IMR-90 (cell line): ENCODE results near the gene SMIM12. TPM values are rescaled to one million over a fixed set of nuclear protein-coding genes. Genes with fewer than 3 reads are reported as not detected.

Source experiments
- polyA plus RNA-seq, 3 experiments: library from polyadenylated mRNA; depleted of rRNA; stranded (reverse); fragments of >200 nt; gene quantifications; 2 replicates each; pipeline ENCODE4 v1.2.3, GENCODE V29; 2012; ENCODE audit warnings: low replicate concordance in 1 of 3
- total RNA-seq: library from RNA; depleted of rRNA; stranded (reverse); fragments of >200 nt; gene quantifications from 2 replicates; pipeline ENCODE4 v1.2.3, GENCODE V29; 2012; rRNA removed

The SMIM12 gene
- total and polyA plus RNA-seq, 2 of the 4 experiments (the other 2 are of a cell fraction), result 31.9 to 44.4 TPM

Other genes with a start within 250 kb of the SMIM12 start
- gene GJB5, start 104.7 kb downstream of the SMIM12 start, total RNA-seq, result not detected in 2 replicates
- gene GJB5, start 104.7 kb downstream of the SMIM12 start, polyA plus RNA-seq (2012; rRNA removed), result 0.10 and 0.14 TPM in 2 replicates
- gene GJB4, start 100.0 kb downstream of the SMIM12 start, total RNA-seq, result not detected in 2 replicates
- not detected in 2 replicates for gene GJB4, start 100.0 kb downstream of the SMIM12 start, polyA plus RNA-seq (2012; rRNA removed)
- gene GJB3, start 78.5 kb downstream of the SMIM12 start, total RNA-seq, result not detected in 2 replicates
- gene GJB3, start 78.5 kb downstream of the SMIM12 start, polyA plus RNA-seq (2012; rRNA removed), result not detected in 2 replicates
- not detected in 2 replicates for gene GJA4, start 66.8 kb downstream of the SMIM12 start, total RNA-seq
- gene GJA4, start 66.8 kb downstream of the SMIM12 start, polyA plus RNA-seq (2012; rRNA removed), result not detected in 2 replicates
- gene DLGAP3, start 69.9 kb upstream of the SMIM12 start, total RNA-seq, result not detected in 2 replicates
- 0.02 and 0.10 TPM in 2 replicates for gene DLGAP3, start 69.9 kb upstream of the SMIM12 start, polyA plus RNA-seq (2012; rRNA removed)
- gene TMEM35B, start 125.6 kb upstream of the SMIM12 start, total RNA-seq, result 19.7 and 20.0 TPM in 2 replicates
- 20.4 and 22.4 TPM in 2 replicates for gene TMEM35B, start 125.6 kb upstream of the SMIM12 start, polyA plus RNA-seq (2012; rRNA removed)
- gene ZMYM6, start 172.2 kb upstream of the SMIM12 start, total RNA-seq, result 5.7 and 9.7 TPM in 2 replicates
- 7.2 and 7.7 TPM in 2 replicates for gene ZMYM6, start 172.2 kb upstream of the SMIM12 start, polyA plus RNA-seq (2012; rRNA removed)
- gene ZMYM1, start 219.6 kb upstream of the SMIM12 start, total RNA-seq, result 26.1 and 33.9 TPM in 2 replicates
- gene ZMYM1, start 219.6 kb upstream of the SMIM12 start, polyA plus RNA-seq (2012; rRNA removed), result 5.7 and 7.2 TPM in 2 replicates